NCI-H1930 (cell line): ENCODE measurements around the gene CALD1.

Source experiments
- DNase-seq, 2 experiments: peaks; one replicate each; lab custom pipeline; 2025; lab: John Stamatoyannopoulos, UW

Gene CALD1

GRCh38 chr7:134827436-134827835 lies 48.0 kb downstream of the CALD1 start:
- DNase-seq: no peak

DNA sequence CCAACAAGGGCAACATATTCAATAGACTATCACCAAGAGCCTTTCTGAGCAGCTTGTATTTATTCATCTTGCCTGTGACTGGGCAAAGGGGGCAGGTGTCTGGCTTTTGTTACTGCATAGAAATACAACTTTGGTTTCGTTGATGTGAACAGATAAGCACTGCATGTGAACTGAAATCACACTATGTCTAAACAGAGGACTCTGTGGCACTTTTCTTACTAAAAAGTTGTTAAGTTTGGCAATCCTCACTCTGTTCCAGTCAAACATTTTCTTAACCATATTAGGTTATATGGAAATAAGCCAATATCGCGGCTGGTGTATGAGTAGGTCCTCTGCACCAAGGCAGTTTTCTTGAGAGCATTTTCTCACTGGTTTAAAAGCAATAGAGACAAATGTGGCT lies 48.5 kb downstream of the CALD1 start:
- no peak for DNase-seq

DNA sequence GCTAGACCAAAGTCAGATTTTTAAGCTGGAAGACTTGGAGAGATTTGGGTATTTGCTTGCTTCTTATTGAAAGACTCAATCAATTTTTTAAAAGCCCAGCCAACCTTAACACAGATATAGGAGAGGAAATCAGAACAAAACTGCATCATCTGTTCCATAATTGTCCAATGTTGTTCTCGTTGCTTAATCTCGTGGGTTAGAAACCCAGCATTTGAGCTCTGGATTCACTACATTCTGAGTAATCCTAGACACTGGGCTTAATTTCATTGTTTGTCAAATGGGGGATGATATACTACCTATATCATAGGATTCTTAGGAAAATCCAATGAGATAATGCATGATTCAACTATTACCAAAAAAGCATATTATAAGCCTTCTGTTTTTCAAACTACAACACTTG lies 48.9 kb downstream of the CALD1 start:
- DNase-seq: no peak

GRCh38 chr7:134829380-134829986 lies 50.0 kb downstream of the CALD1 start:
- no peak for DNase-seq

DNA sequence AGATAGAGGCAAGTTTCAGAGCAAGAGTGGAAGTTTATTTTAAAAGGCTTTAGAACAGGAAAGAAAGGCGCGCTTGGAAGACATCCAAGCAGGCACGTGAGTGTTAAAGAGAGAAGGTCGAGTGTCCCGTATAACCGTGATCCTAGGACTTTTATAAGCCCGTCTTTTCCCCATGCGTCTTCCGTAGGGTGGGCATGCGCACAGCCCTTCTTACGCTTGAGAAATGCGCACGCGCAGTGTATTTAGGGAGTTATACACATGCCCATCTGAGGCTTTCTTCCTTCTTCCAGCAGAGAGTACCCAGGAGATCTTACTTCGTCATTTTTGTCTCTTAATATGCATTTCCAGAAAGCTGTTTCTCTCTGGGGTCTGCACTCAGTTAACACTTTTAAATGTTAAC lies 52.4 kb downstream of the CALD1 start:
- DNase-seq: no peak

GRCh38 chr7:134832367-134832766 lies 52.9 kb downstream of the CALD1 start:
- DNase-seq: no peak

DNA sequence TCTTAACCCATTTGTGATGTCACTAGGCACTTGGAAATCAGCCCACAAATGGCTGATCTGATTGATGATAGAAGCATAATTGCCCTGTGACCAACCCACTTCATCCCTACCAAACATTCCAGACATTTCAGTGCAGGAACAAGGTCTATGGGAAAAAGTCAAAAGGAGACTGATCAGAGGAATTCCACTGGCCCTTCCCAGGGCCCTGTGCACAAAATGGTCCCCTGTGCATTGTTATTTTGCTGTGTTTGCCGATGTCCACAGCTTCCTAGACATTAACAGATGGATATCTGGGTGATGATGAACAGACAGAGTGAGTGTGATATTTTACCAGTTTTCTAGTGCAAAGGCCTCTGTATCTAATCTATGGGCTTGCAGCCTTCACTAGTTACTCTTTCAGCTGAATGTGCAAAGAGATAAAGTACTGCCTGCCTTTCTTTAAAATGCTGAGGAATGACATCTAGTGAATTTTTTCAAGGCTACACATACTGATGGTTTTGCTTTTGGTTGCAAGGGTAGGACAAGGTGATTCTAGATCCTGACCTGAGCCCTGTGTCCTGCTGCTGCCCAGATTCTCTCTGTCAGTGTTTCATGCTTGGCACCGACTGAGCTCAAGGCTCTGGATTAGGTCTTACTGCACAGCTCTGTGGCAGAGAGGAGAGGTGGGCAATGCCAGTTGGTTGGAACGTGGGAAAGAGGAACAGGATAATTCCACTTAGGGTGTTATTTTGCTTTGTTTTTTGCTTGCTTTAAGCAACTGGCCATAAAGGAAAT lies 55.4 kb downstream of the CALD1 start:
- DNase-seq: no peak

GRCh38 chr7:134835463-134835823 lies 56.0 kb downstream of the CALD1 start:
- DNase-seq: no peak

DNA sequence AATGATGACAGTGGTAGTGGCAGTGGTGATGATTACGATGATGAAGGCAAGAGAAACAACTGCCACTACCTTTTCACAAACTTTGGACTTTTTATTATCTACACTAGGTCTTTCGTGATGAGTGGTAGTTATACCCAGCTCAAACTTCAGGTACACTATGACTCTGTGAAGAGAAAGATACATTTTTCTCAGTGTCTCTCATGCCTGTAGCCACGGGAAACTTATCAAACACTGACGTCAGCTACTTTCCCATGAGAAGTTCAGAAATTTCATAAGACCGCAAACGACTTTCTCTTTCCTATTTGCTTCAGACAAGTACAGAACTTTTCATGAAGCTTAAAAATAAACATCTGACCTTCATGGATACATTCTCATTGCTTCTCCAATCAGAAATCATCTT lies 57.0 kb downstream of the CALD1 start:
- DNase-seq: no peak

DNA sequence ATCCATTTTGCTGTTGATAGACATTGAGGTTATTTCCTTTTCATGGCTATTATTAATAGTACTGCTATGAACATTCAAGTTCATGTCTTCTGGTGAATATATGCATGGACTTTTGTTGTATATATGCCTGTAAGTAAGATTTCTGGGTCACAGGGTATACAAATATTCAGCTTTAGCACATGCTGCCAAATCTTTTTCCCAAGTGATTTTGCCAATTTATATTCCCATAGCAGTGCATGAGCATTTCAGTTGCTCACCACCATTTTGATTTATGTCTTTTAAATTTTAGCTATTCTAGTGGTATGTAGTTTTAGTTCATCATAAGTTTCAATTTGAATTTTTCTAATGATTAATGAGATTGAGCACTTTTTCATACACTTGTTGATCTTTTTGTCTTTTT lies 59.9 kb downstream of the CALD1 start:
- DNase-seq: no peak

- DNase-seq: no peak
Measured at GRCh38 chr7:134842062-134842461, 62.6 kb downstream of the CALD1 start.

- DNase-seq: no peak
Measured at GRCh38 chr7:134842886-134843430, 63.5 kb downstream of the CALD1 start.

DNA sequence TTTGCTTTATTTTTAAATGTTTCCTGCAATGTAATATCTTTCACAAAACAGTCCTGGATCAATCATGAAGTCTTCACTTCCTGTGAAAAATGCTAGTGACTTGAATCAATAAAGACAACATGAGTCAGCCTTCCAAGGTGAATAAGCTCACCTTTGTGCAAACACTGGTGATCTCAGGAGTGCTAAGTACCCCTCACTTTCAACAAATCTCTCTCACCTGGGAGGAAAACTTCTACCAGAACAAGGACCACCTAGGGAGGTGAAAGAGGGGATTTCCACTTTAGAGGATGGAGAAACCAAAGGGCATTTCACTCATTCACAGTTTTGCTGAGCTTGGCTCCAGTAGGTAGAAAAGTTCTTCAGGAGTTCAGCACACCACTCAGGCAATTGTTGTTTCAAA lies 64.8 kb downstream of the CALD1 start:
- DNase-seq: no peak

GRCh38 chr7:134845461-134845860 lies 66.0 kb downstream of the CALD1 start:
- DNase-seq: no peak

DNA sequence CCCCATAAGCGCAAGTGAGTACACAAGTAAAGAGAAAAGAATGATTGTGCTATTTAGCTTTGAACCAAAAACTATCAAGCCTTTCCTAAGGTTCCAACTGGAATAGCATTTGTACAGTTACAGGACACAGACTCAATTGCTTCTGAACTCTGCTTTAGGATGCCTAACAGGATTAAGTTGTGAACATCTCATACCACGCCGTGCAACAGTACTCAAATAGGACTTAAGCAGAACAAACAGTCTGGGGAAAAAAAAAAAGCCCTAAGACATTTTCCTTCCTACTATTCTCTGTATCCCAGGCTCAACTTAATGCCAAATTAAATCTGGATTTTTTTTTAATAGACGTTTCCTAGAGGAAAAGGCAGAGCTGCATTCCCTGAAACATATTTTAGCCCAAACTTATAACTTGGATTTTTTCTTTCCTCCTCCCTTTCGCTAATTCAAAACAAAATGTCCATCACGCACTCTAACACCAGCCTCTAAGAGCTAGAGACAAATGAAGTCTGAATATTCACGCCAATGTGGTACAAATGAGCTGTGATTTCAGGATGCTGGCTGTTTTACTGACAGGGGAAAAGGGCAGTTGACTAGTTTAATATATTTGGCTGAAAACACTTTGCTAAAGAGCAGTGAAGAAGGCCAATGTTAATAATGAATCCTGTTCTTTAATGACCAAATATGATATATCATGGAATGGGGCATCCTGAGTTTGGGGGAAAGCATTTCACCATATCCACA lies 68.6 kb downstream of the CALD1 start:
- no peak for DNase-seq

DNA sequence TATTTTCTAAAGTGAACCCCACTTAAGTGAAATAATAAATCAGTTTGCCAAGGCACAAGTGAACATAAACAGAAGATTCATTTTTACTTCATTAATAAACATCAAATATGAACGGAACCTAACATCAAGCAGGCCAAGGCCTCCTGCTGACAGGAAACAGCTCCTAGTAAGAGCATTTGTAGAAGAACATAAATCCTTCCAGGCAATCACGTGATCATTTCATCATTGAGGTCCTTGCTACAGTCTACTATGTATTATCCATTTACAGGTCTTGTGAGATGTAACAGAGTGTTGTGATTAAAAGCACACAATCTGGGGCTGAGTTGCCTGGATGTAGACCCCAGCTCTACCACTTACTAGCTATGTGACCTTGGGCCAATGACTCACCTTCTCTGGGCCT lies 70.6 kb downstream of the CALD1 start:
- no peak for DNase-seq

DNA sequence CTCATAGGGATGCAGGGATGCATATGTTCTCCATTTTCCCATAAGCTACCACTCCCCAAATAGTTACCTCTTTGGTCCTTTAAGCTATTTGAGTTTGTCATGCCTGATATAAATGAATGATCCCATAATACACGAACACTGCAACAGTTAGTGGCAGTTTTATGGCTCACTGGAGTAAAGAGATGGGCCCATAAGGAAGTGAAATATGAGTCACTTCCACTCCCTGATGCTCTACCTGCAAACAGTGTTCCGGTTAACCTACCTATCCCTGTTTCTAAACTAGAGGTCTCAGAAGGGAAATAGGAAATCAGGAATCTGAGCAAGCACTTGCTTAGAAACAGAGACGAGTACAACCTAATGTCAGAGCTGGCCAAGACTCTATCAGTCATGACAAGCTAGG lies 71.7 kb downstream of the CALD1 start:
- no peak for DNase-seq

DNA sequence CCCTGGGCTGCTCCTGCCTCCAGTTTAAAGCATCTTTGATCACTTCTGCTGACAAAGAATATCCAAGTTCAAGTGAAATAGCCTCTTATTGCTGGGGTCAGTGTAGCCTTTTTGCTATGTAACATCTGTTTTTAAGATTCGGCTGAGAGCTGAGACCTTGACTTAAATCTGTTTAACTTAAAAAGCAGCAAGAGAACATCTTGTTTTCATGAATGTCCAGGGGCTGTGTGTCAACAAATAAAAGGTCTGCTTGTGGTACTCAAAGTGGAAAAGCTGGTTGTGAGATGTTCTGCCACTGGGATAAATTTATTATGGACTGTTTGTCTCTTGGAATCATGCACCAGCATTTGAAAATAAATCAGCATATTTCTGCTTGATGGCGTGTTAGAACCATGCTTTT lies 73.2 kb downstream of the CALD1 start:
- DNase-seq: no peak

DNA sequence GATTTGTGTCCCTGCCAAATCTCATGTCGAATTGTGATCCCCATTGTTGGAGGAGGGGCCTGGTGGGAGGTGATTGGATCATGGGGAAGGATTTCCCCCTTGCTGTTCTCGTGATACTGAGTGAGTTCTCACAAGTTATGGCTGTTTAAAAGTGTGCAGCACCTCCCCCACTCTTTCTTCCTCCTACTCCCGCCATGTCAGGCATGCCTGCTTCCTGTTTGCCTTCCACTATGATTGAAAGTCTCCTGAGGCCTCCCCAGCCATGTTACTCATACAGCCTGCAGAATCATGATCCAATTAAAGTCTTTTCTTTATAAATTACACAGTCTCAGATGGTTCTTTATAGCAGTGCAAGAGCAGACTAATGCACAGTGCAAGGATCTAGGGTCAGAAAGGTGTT lies 75.4 kb downstream of the CALD1 start:
- DNase-seq: no peak

GRCh38 chr7:134855442-134855841 lies 76.0 kb downstream of the CALD1 start:
- DNase-seq: no peak

GRCh38 chr7:134856091-134856490 lies 76.7 kb downstream of the CALD1 start:
- DNase-seq: no peak

DNA sequence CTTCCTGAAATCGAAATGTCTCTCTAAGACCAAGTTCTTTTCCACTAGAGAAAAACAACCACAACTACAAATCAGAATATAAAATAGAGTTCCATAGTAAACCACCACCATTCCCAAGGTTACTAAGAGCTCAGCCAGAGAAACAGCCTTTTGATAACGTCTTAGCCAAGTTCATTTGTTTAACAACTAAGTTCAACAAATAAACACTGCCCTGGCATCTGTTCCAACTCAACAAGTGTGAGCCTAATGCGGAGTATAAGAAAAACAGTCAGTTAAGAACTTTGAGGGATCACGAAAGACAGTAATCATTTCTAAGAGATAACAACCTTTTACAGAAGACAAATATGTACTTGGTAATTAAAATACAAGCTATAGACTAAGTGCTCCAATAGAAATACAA lies 77.3 kb downstream of the CALD1 start:
- no peak for DNase-seq

- no peak for DNase-seq
Measured at GRCh38 chr7:134857958-134858357, 78.5 kb downstream of the CALD1 start.
